T-cell (primary cell): Measurements from ENCODE around the gene NSD1. TPM values are rescaled to one million over a fixed set of nuclear protein-coding genes. Genes with fewer than 3 reads are reported as not detected.

Experiments
- ATAC-seq, 4 experiments: fragments of 200-7000 bp in 3 of 4; fragments of 150-1000 bp in 1 of 4; cut with Tn5 transposase; replicated peaks in 1 of 4; 1 replicate in 3 of 4; 2 replicates in 1 of 4; pipeline ENCODE4 v1.10.0; 2021; ENCODE audit warnings: moderate library complexity in 3 of 4, mild to moderate bottlenecking in 2 of 4, moderate number of reproducible peaks in 1 of 4
- CTCF ChIA-PET, 2 donors: fragments of 300-600 bp; sonication (Branson Sonifier 250); formaldehyde crosslinking; loops; one replicate each; lab custom pipeline; 2022; ENCODE audit warnings: antibody characterized with exemption in 2 of 2; lab: Charles Lee
- POLR2A ChIA-PET, 2 donors: fragments of 300-600 bp; sonication (Branson Sonifier 250); formaldehyde crosslinking; loops; one replicate each; lab custom pipeline; 2022; ENCODE audit warnings: antibody characterized with exemption in 2 of 2; lab: Charles Lee
- DNase-seq, 35 experiments: peaks; one replicate each; pipeline versions ENCODE4 v3.0.0 to v3.0.0-alpha.2; 2013 to 2023
- H3K27ac ChIP-seq: one replicate; pipeline ENCODE4 v1.5.1; 2013; ENCODE audit warnings: low read length
- H3K27me3 ChIP-seq, 2 experiments: replicated peaks in 1 of 2; 1 replicate in 1 of 2; 2 replicates in 1 of 2; pipeline versions ENCODE4 v1.6.1 to v1.7.0; 2013; ENCODE audit warnings: low read length in 1 of 2, mixed read lengths in 1 of 2; ENCODE audit not compliant: control insufficient read depth in 2 of 2, insufficient read depth in 2 of 2; ENCODE audit errors: extremely low read depth in 1 of 2
- H3K36me3 ChIP-seq, 2 donors: 1 replicate in 1 of 2; 2 replicates in 1 of 2; pipeline versions ENCODE4 v1.6.1 to v1.7.0; 2013; ENCODE audit warnings: low read length in 1 of 2; ENCODE audit not compliant: control insufficient read depth in 2 of 2, insufficient read depth in 1 of 2; ENCODE audit errors: extremely low read depth in 1 of 2
- H3K4me1 ChIP-seq, 2 experiments: 1 replicate in 1 of 2; 2 replicates in 1 of 2; pipeline versions ENCODE4 v1.6.1 to v1.7.0; 2013; ENCODE audit warnings: low read length in 2 of 2, mixed read lengths in 1 of 2; ENCODE audit not compliant: insufficient read depth in 2 of 2, control insufficient read depth in 1 of 2; ENCODE audit errors: extremely low read depth in 1 of 2
- H3K4me3 ChIP-seq, 2 donors: 1 replicate in 1 of 2; 2 replicates in 1 of 2; pipeline versions ENCODE4 v1.5.1 to v1.7.0; 2013; ENCODE audit warnings: mild to moderate bottlenecking in 2 of 2, low read length in 1 of 2, moderate library complexity in 1 of 2; ENCODE audit not compliant: control insufficient read depth in 1 of 2; ENCODE audit errors: extremely low read depth in 1 of 2
- H3K9me3 ChIP-seq: 2 replicates; pipeline ENCODE4 v1.7.0; 2013
- H3K27ac Mint-ChIP-seq, 2 donors: one replicate each; pipeline ENCODE4 v1.8.0; 2020 to 2021; ENCODE audit warnings: mild to moderate bottlenecking in 2 of 2, mixed read lengths in 2 of 2
- H3K27me3 Mint-ChIP-seq, 2 donors: one replicate each; pipeline ENCODE4 v1.8.0; 2021 to 2022; ENCODE audit warnings: mixed read lengths in 2 of 2
- H3K36me3 Mint-ChIP-seq: one replicate; pipeline ENCODE4 v1.8.0; 2021; ENCODE audit warnings: mixed read lengths
- H3K4me1 Mint-ChIP-seq, 3 donors: one replicate each; pipeline ENCODE4 v1.8.0; 2020 to 2022; ENCODE audit warnings: mixed read lengths in 3 of 3, mild to moderate bottlenecking in 1 of 3
- H3K4me3 Mint-ChIP-seq, 3 donors: one replicate each; pipeline ENCODE4 v1.8.0; 2020 to 2022; ENCODE audit warnings: mild to moderate bottlenecking in 3 of 3, mixed read lengths in 3 of 3, moderate library complexity in 3 of 3
- H3K9me3 Mint-ChIP-seq, 3 donors: one replicate each; pipeline ENCODE4 v1.8.0; 2020 to 2022; ENCODE audit warnings: mixed read lengths in 3 of 3
- WGBS: methylation state at CpG from one replicate; pipeline ENCODE4 v1.1.5; 2013; ENCODE audit warnings: missing lambda C conversion rate; ENCODE audit not compliant: insufficient coverage; 5-methylcytosine and 5-hydroxymethylcytosine counted together
- total RNA-seq, 35 experiments: library from RNA in 6 of 35; stranded (reverse) in 6 of 35; fragments of 120-200 nt in 1 of 35; gene quantifications; one replicate each; pipeline versions ENCODE4 v1.2.1 to v1.2.4 and lab custom pipeline; 2013 to 2026

The NSD1 gene
- total RNA-seq, 5 donors from 2014 or later (not counting 1 experiment from before 2014, with no cell fraction given): 89.5 to 113 (median 103) TPM

DNA sequence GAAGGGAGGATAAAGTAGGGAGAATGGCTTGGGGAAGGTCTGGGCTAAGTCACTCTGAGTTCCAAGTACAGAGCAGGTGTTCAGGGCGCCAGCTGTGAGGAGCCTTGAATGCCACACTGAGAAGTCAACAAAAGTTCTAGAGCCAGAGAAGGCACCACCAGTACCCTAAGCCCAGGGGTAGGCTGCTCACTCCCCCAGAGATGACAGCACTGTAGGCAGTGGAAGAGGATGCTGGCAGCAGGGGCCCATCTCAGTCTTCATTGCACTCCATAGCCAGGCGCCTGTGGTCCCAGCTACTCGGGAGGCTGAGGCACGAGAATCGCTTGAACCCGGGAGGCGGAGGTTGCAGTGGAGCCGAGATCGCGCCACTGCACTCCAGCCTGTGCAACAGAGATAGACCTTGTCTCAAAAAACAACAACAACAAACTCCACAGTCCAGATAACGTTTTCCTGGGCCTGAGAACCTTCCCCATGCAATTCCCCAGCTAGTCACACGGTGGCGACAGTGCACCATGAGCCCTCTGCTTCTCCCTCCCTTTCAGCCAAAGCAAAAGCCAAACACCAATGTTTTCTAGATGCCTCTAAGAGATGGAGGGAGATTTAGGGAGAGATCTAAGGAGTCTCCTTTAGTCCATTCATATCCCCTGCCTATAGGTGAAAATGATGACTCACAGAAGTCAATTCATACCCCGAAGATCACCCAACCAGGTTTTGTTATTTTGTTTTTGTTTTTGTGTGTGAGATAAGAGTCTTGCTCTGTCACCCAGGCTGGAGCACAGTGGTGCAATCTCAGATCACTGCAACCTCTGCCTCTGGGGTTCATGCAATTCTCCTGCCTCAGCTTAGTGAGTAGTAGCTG lies 19.8 kb upstream of the NSD1 start:
- H3K9me3 Mint-ChIP-seq: no peaks in the 10 kb centered on the region
- POLR2A ChIA-PET: interaction anchor here in 1 of 2 donors (0.7 kb wide), 1 partner anchor 92 kb away, joined by 3 read pairs; no protein-coding TSS in a partner anchor

DNA sequence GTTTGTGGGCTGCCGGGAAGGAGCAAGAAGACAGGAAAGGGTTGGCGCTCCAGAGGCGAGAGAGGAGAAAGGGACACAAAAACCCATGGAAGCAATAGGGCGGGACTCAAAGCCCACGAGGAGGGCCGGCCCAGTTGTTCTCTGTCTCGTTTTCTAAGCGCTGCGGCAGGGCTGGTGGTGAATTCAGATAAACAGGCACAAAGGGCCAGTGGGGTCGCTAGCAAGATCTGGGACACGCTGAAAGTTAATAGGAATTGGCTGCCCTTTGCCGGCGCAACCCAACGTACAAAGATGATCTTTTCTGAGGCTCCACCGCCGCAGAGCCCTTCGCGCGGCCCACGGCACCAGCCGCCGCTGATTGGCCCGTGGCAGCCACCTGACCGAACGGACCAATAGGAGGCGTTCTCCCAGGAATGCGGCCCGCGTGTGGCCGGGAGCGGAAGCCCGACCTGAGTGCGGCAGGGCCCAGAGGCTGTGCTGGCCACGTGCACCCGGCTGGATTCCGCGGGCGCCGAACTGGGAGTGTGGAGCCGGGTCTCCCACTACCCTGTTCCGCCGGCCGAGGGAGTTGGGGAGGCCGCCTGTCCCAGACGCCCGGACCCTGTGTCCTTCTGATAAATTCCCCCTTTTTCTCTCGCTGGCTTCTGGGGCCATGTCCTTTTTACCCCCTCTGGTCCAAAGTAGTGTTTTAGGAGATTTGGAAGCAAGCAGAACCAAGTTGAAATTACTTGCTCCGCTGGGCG lies 16.8 kb upstream of the NSD1 start:
- H3K9me3 Mint-ChIP-seq: no peaks in the 10 kb centered on the region

More for the DNA sequence above, 19.8 kb upstream of the NSD1 start:
- no peaks in the 10 kb centered on the region for H3K36me3 Mint-ChIP-seq
- H3K4me1 ChIP-seq: peaks cover 0 to 26% of the 10 kb centered on the region in 2 experiments
- no peak overlapping the region for H3K27ac ChIP-seq
- no peaks in the 10 kb centered on the region for H3K36me3 ChIP-seq
- H3K9me3 ChIP-seq: no peaks in the 10 kb centered on the region
- peak; percentile 26 to 90 (median 70) for DNase-seq
- no peak overlapping the region for H3K4me3 ChIP-seq
- peak overlapping the region in 1 of 2 donors; percentile 33 for H3K27ac Mint-ChIP-seq
- ATAC-seq: peak; percentile 47 to 57 (median 49)
- CTCF ChIA-PET: interaction anchor here (0.5 to 2.0 kb wide), 21 partner anchors 13 to 453 kb away, joined by 3 to 12 read pairs (median 4); no protein-coding TSS in a partner anchor
- H3K4me3 Mint-ChIP-seq: no peak overlapping the region
- WGBS: 33% methylated on average over 11 of the region's 14 CpGs
- peaks cover 16 to 24% (median 16%) of the 10 kb centered on the region in 3 donors for H3K4me1 Mint-ChIP-seq
- no peaks in the 10 kb centered on the region for H3K27me3 ChIP-seq
- H3K27me3 Mint-ChIP-seq: no peaks in the 10 kb centered on the region

DNA sequence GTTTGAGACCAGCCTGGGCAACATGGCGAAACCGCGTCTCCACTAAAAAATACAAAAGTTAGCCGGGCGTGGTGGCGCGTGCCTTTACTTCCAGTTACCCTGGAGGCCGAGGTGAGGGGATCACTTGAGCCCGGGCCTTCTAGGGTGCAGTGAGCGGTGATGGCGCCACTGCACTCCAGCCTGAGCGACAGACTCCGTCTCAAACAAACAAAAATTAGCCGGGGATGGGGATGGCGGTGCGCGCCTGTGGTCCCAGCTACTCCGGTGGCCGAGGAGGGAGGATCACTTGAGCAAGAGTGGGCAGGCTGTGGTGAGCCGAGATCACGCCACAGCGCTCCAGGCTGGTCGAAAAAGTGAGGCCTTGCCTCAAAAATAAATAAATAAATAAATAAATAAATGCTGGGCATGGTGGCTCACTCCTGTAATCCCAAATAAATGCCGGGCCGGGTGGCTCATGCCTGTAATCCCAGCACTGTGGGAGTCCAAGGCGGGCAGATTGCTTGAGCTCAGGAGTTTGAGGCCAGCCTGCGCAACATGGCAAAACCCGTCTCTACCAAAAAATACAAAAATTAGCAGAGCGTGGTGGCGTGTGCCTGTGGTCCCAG lies 16.0 kb upstream of the NSD1 start:
- H3K27me3 ChIP-seq: no peaks in the 10 kb centered on the region
- no peaks in the 10 kb centered on the region for H3K36me3 Mint-ChIP-seq
- H3K9me3 ChIP-seq: no peaks in the 10 kb centered on the region
- H3K27me3 Mint-ChIP-seq: no peaks in the 10 kb centered on the region
- no peak overlapping the region for H3K4me3 ChIP-seq
- no peaks in the 10 kb centered on the region for H3K36me3 ChIP-seq
- H3K9me3 Mint-ChIP-seq: no peaks in the 10 kb centered on the region
- WGBS: 98% methylated on average over 24 of the region's 30 CpGs
- CTCF ChIA-PET: no interaction called here
- H3K4me1 ChIP-seq: peaks cover 0 to 21% of the 10 kb centered on the region in 2 experiments
- POLR2A ChIA-PET: no interaction called here
- H3K27ac Mint-ChIP-seq: no peak overlapping the region
- no peak for DNase-seq
- peaks cover 14 to 21% (median 16%) of the 10 kb centered on the region in 3 donors for H3K4me1 Mint-ChIP-seq
- no peak overlapping the region for H3K27ac ChIP-seq
- peak overlapping the region in 1 of 3 donors; percentile 76 for H3K4me3 Mint-ChIP-seq
- no peak for ATAC-seq

More for the DNA sequence above, 16.8 kb upstream of the NSD1 start:
- ChIA-PET CTCF (no interaction called here), POLR2A (no interaction called here)
- Histone ChIP-seq H3K4me3 (peak overlapping the region in 1 of 2 donors; percentile 30), H3K27me3 (no peaks in the 10 kb centered on the region), H3K9me3 (no peaks in the 10 kb centered on the region), H3K4me1 (peaks cover 0 to 24% of the 10 kb centered on the region in 2 experiments), H3K27ac (peak overlapping the region; percentile 30), H3K36me3 (no peaks in the 10 kb centered on the region)
- Mint-ChIP-seq H3K27ac (peak overlapping the region; percentile 71 to 86), H3K27me3 (no peaks in the 10 kb centered on the region), H3K4me3 (peak overlapping the region; percentile 67 to 76 (median 69)), H3K36me3 (no peaks in the 10 kb centered on the region), H3K4me1 (peaks cover 15 to 23% (median 16%) of the 10 kb centered on the region in 3 donors)
- ATAC-seq: peak; percentile 96 to 98 (median 96)
- WGBS: 28% methylated on average over 35 of the region's 49 CpGs
- peak; percentile 55 to 89 (median 73) for DNase-seq

DNA sequence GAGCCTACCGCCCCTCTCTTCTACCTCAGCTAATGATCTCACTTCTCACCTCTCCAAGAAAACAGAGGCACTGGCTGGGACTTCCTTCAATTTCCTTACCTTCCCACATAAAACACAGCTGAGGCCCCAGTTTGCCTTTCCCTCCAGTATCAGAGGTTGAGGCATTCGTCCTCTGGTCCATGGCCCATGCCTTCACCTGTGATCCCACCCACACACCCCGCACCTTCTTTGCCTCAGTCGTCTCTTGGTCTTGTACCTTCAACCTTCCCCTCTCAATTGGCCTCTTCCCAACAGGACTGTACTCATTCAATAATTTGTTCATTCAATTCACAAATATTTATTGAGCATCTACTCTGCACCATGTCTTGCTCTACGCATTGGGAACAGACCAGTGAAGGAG lies 11.0 kb upstream of the NSD1 start:
- H3K36me3 Mint-ChIP-seq: no peaks in the 10 kb centered on the region
- no peaks in the 10 kb centered on the region for H3K27me3 ChIP-seq

DNA sequence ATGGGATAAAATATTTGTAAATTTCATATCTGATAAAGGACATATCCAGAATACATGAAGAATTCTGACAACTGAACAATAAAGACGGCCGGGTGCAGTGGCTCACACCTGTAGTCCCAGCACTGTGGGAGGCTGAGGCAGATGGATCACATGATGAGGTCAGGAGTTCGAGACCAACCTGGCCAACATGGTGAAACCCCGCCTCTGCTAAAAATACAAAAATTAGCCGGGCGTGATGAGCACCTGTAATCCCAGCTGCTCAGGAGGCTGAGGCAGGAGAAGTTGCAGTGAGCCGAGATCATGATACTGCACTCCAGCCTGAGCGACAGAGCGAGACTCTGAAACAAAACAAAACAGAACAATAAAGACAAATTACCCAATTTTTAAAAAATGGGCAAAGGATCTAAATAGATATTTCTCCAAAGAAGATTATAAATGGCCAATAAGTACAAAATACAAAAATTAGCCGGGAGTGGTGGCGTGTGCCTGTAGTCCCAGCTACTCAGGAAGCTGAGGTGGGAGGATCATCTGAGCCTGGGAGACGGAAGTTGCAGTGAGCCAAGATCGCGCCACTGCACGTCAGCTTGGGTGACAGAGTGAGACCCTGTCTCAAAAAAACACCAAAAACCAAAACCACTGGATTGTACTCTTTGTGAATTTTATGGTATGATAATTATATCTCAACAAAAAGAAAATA lies 9.6 kb upstream of the NSD1 start:
- Mint-ChIP-seq H3K27ac (no peak overlapping the region), H3K4me3 (no peak overlapping the region)

More for the DNA sequence above, 11.0 kb upstream of the NSD1 start:
- Mint-ChIP-seq H3K27ac (no peak overlapping the region), H3K4me3 (no peak overlapping the region), H3K4me1 (peaks cover 4 to 6% (median 5%) of the 10 kb centered on the region in 3 donors), H3K27me3 (no peaks in the 10 kb centered on the region), H3K9me3 (no peaks in the 10 kb centered on the region)
- POLR2A ChIA-PET: interaction anchor here in 1 of 2 donors (0.7 to 1.2 kb wide), 2 partner anchors 9 to 71 kb away, joined by 6 to 14 read pairs; no protein-coding TSS in a partner anchor
- no peaks in the 10 kb centered on the region for H3K4me1 ChIP-seq
- H3K36me3 ChIP-seq: no peaks in the 10 kb centered on the region
- WGBS: 92% methylated on average over 4 of the region's 5 CpGs
- H3K27ac ChIP-seq: no peak overlapping the region
- DNase-seq (no peak), ATAC-seq (no peak)
- CTCF ChIA-PET: no interaction called here
- H3K4me3 ChIP-seq: no peak overlapping the region
- no peaks in the 10 kb centered on the region for H3K9me3 ChIP-seq

More for the DNA sequence above, 9.6 kb upstream of the NSD1 start:
- Histone ChIP-seq H3K4me1 (peaks cover 3 to 10% of the 10 kb centered on the region in 2 experiments), H3K4me3 (no peak overlapping the region), H3K27ac (no peak overlapping the region), H3K27me3 (no peaks in the 10 kb centered on the region), H3K9me3 (no peaks in the 10 kb centered on the region), H3K36me3 (no peaks in the 10 kb centered on the region)
- ChIA-PET POLR2A (no interaction called here), CTCF (no interaction called here)
- peak in 1 of 4 experiments; percentile 37 for ATAC-seq
- H3K4me1 Mint-ChIP-seq: peaks cover 13 to 16% (median 14%) of the 10 kb centered on the region in 3 donors
- H3K27me3 Mint-ChIP-seq: no peaks in the 10 kb centered on the region
- no peak for DNase-seq
- H3K9me3 Mint-ChIP-seq: no peaks in the 10 kb centered on the region
- 87% methylated on average over 9 of the region's 15 CpGs for WGBS
- no peaks in the 10 kb centered on the region for H3K36me3 Mint-ChIP-seq
